Measurements from ENCODE around the gene SLC35F5.

DNA sequence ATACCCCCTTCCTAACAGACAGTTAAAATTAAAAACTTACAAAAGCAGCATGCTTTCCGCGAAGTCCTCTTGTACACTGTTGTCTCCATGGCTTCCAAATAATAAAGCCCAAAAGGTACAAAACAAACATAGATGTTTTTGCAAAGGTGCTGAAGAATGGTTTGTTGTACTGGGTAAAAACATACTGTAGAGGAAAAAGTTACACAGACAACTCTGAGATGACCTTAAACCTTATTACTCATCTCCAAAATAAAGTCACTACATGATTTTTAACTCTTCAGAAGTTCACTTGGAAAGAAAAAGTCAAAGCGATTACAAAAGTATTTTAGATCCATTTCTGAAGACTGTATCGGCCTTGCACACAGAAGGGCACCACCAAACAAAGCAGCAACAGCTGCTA is 6.1 kb downstream of the SLC35F5 start:
- TF ChIP-seq POLR2AphosphoS5 (IDR thresholded peaks at IDR 0.05; ENCODE audit: low read depth, low read length) (no peak), TAF1 (IDR thresholded peaks at IDR 0.05; ENCODE audit: low read depth, low read length) (no peak), POLR2A (IDR thresholded peaks at IDR 0.05; ENCODE audit: low read depth, low read length) (no peak)
